ENCODE measurements around the gene STXBP5.

DNA sequence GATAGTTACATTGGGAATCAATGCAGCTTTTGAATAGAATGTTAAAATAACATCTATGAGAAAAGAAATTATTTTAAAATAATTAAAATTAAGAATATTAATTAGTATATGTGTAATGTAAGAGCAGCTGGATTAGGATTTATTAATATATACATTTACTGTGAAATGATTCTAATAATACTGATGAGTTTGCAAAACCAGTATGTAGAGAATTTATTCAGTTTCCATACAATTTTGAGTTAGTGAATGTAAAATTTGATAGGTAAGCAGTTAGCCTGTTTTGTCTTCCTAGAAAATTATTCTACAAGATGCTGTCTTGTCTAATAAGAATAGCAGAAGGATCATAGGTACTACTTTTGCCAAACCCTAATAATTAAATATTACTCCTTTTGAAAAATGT, 70.6 kb downstream of the STXBP5 start:
- TF ChIP-seq POLR2A (IDR thresholded peaks at IDR 0.05; ENCODE audit: low read length) (no peak), GATA1 (IDR thresholded peaks at IDR 0.05; ENCODE audit: low read depth, low read length) (no peak)
